ENCODE results near the gene AAK1.

Gene AAK1

GRCh38 chr2:69645031-69645431 is 1.5 kb upstream of the AAK1 start:
- TF ChIP-seq CTCF (IDR thresholded peaks at IDR 0.05; ENCODE audit: low read depth, low read length, missing control alignments), result no peak
- peak overlapping the region; percentile 93 for H3K4me3 ChIP-seq (ENCODE audit: low read depth, low read length)
- no peak for DNase-seq (ENCODE audit: low read depth)

- no peak for TF ChIP-seq CTCF (IDR thresholded peaks at IDR 0.05; ENCODE audit: low read depth, low read length, missing control alignments)
Measured at GRCh38 chr2:69644506-69644979, 1.0 kb upstream of the AAK1 start.

GRCh38 chr2:69642709-69643601 is 584 bp downstream of the AAK1 start:
- TF ChIP-seq CTCF (IDR thresholded peaks at IDR 0.05; ENCODE audit: low read depth, low read length, missing control alignments), result no peak
- peak overlapping the region; percentile 93 for H3K4me3 ChIP-seq (ENCODE audit: low read depth, low read length)
- no peak for DNase-seq (ENCODE audit: low read depth)

More at GRCh38 chr2:69644506-69644979, 1.0 kb upstream of the AAK1 start:
- DNase-seq (ENCODE audit: low read depth), result no peak
- H3K4me3 ChIP-seq (ENCODE audit: low read depth, low read length), result peak overlapping the region; percentile 93

- no peak for DNase-seq (ENCODE audit: low read depth)
- no peak for TF ChIP-seq CTCF (IDR thresholded peaks at IDR 0.05; ENCODE audit: low read depth, low read length, missing control alignments)
- peak overlapping the region; percentile 93 for H3K4me3 ChIP-seq (ENCODE audit: low read depth, low read length)
Measured at GRCh38 chr2:69641887-69642708, 1.4 kb downstream of the AAK1 start.

GRCh38 chr2:69641471-69641870 is 2.1 kb downstream of the AAK1 start:
- H3K4me3 ChIP-seq (ENCODE audit: low read depth, low read length), result peak overlapping the region; percentile 93
- TF ChIP-seq CTCF (IDR thresholded peaks at IDR 0.05; ENCODE audit: low read depth, low read length, missing control alignments), result no peak
- DNase-seq (ENCODE audit: low read depth), result no peak

- DNase-seq (ENCODE audit: low read depth), result no peak
- H3K4me3 ChIP-seq (ENCODE audit: low read depth, low read length), result no peak overlapping the region
- no peak for TF ChIP-seq CTCF (IDR thresholded peaks at IDR 0.05; ENCODE audit: low read depth, low read length, missing control alignments)
Measured at GRCh38 chr2:69639266-69639665, 4.3 kb downstream of the AAK1 start.
